Jurkat, Clone E6-1 (cell line): ENCODE results near the gene IFT57.

Experiments
- DNase-seq: peaks from one replicate; pipeline ENCODE4 v3.0.0-alpha.2; 2011; ENCODE audit warnings: low read depth, low spot score
- H3K4me3 ChIP-seq: 2 replicates; pipeline ENCODE4 v1.5.1; 2011; ENCODE audit warnings: mild to moderate bottlenecking, low read length, control low read depth, moderate library complexity

Gene IFT57

DNA sequence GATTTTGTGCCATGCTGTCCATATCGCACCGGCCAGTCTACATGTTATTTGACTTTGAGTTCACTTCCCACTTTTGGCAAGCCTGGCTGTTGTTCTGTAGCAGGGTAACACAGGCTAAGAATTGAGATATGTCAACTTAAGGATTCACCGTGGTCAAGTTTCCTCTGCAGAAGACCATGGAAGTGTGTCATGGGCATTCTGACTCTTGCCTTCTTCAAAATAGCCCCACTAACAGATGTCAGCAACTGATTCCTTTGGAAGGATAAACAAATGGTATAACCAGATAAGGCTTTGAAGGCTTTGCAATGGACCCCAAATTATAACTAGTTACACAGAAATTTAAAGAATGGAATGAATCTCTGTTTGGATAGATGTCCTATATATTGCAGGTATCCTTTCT is 111.3 kb downstream of the IFT57 start:
- H3K4me3 ChIP-seq, result no peak overlapping the region
- no peak for DNase-seq
